ENCODE results near the gene PIGK. TPM values are rescaled to one million over a fixed set of nuclear protein-coding genes. Genes with fewer than 3 reads are reported as not detected.
A peak's percentile ranks its signal among the peaks of the same experiment; 100 is the strongest.

Gene PIGK
- total and polyA plus RNA-seq, 2 experiments from 2014 or later, result 60.0 to 79.2 TPM

DNA sequence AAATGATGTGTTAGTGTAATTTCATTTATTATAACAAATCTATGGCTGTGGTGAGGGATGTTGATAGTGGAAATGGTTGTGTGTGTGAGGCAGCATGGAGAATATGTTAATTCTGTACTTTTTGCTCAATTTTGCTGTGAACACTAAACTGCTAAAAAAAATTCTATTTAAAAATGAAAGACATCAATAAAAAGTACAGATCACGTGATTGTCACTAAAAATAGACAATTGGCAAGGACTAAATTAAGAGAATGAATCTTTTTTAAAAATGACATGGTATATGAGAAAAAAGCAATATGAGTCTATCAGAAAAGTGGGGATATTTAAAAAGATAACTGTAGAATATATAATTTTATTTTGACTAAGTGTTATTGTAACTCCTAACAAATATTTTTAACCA is 15.7 kb upstream of the PIGK start:
- Histone ChIP-seq H3K9ac (no peak overlapping the region), H3K4me1 (ENCODE audit: insufficient read depth) (no peaks in the 10 kb centered on the region), H3K4me3 (no peak overlapping the region), H3K9me2 (ENCODE audit: insufficient read depth) (no peaks in the 10 kb centered on the region; the same call in none of the 2 replicates), H3K9me3 (ENCODE audit: low read depth) (no peaks in the 10 kb centered on the region), H3K36me3 (ENCODE audit: low read depth) (no peaks in the 10 kb centered on the region), H3F3A (ENCODE audit: insufficient read depth) (no peaks in the 10 kb centered on the region), H3K79me2 (ENCODE audit: insufficient read depth) (no peaks in the 10 kb centered on the region), H3K4me2 (ENCODE audit: unreplicated experiment) (no peak overlapping the region), H4K20me1 (ENCODE audit: insufficient read depth) (no peaks in the 10 kb centered on the region), H3K27ac (no peak overlapping the region), H2AFZ (no peak overlapping the region), H3K27me3 (replicated peaks; ENCODE audit: insufficient read depth) (no peaks in the 10 kb centered on the region)
- 2 to 6% methylated on average over 1 of the region's 1 CpG for WGBS, 2 experiments (ENCODE audit: low coverage in 1 of 2, low lambda C conversion rate in 2 of 2, missing lambda C conversion rate in 2 of 2)
- in situ Hi-C loops (cut with MboI), result no loop called here
- no peak for DNase-seq
- no peak for TF ChIP-seq EZH2phosphoT487 (IDR thresholded peaks at IDR 0.05; ENCODE audit: insufficient read depth, low read depth)

DNA sequence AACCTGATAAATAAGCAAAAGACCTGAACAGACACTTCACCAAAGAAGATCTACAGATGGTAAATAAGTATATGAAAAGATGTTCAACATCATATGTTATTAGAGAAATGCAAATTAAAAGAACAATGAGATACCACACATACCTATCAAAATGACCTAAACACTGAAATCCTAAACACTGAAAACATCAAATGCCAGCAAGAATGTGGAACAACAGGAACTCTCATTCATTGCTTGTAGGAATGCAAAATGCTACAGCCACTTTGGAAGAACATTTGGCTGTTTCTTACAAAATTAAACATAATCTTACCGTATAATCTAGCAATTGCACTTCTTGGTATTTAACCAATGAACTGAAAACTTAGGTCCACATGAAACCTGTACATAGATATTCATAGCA is 14.9 kb upstream of the PIGK start:
- no peak for DNase-seq
- Histone ChIP-seq H3K27me3 (replicated peaks; ENCODE audit: insufficient read depth) (no peaks in the 10 kb centered on the region), H3K9ac (no peak overlapping the region), H3F3A (ENCODE audit: insufficient read depth) (no peaks in the 10 kb centered on the region), H3K36me3 (ENCODE audit: low read depth) (no peaks in the 10 kb centered on the region), H4K20me1 (ENCODE audit: insufficient read depth) (no peaks in the 10 kb centered on the region), H3K9me3 (ENCODE audit: low read depth) (no peaks in the 10 kb centered on the region), H3K9me2 (ENCODE audit: insufficient read depth) (no peaks in the 10 kb centered on the region; the same call in none of the 2 replicates), H2AFZ (no peak overlapping the region), H3K4me1 (ENCODE audit: insufficient read depth) (no peaks in the 10 kb centered on the region), H3K27ac (no peak overlapping the region), H3K4me3 (no peak overlapping the region), H3K4me2 (ENCODE audit: unreplicated experiment) (no peak overlapping the region), H3K79me2 (ENCODE audit: insufficient read depth) (no peaks in the 10 kb centered on the region)
- no peak for TF ChIP-seq EZH2 (IDR thresholded peaks at IDR 0.05; ENCODE audit: insufficient read depth, poor library complexity, severe bottlenecking)
- TF ChIP-seq EZH2phosphoT487 (IDR thresholded peaks at IDR 0.05; ENCODE audit: insufficient read depth, low read depth), result no peak
- in situ Hi-C loops (cut with MboI), result no loop called here
- WGBS, 2 experiments (ENCODE audit: low coverage in 1 of 2, low lambda C conversion rate in 2 of 2, missing lambda C conversion rate in 2 of 2), result 92 to 95% methylated on average over 1 of the region's 1 CpG

DNA sequence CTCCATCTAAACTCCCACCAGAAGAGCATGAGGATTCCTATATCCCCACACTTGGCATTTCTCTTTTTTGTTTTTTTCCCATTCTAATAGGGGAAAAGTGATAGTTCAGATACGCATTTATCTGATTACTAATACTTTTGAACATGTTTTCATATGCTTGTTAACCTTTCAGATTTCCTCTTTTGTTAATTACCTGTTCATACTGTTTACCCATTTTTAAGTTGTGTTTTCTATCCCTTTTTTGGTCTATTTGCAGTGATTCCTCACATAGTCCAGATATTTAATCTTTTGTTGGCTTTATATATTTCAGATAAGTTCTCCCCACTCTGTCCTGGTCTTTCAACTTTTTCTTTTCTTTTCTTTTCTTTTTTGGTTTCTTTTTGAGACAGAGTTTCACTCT is 13.6 kb upstream of the PIGK start:
- H3F3A ChIP-seq (ENCODE audit: insufficient read depth), result no peaks in the 10 kb centered on the region
- no peak for DNase-seq
- H3K9me2 ChIP-seq (ENCODE audit: insufficient read depth), result no peaks in the 10 kb centered on the region; the same call in none of the 2 replicates
- TF ChIP-seq EZH2phosphoT487 (IDR thresholded peaks at IDR 0.05; ENCODE audit: insufficient read depth, low read depth) (no peak), EZH2 (IDR thresholded peaks at IDR 0.05; ENCODE audit: insufficient read depth, poor library complexity, severe bottlenecking) (no peak)
- no peaks in the 10 kb centered on the region for H3K27me3 ChIP-seq (replicated peaks; ENCODE audit: insufficient read depth)
- no peak overlapping the region for H3K27ac ChIP-seq
- H3K79me2 ChIP-seq (ENCODE audit: insufficient read depth), result no peaks in the 10 kb centered on the region
- no peaks in the 10 kb centered on the region for H3K36me3 ChIP-seq (ENCODE audit: low read depth)
- H3K4me1 ChIP-seq (ENCODE audit: insufficient read depth), result no peaks in the 10 kb centered on the region
- no peak overlapping the region for H3K4me2 ChIP-seq (ENCODE audit: unreplicated experiment)
- H2AFZ ChIP-seq, result no peak overlapping the region
- no peak overlapping the region for H3K9ac ChIP-seq
- WGBS, 2 experiments (ENCODE audit: low coverage in 1 of 2, low lambda C conversion rate in 2 of 2, missing lambda C conversion rate in 2 of 2), result 100% methylated on average over 1 of the region's 1 CpG
- H3K9me3 ChIP-seq (ENCODE audit: low read depth), result no peaks in the 10 kb centered on the region
- no peak overlapping the region for H3K4me3 ChIP-seq
- in situ Hi-C loops (cut with MboI), result no loop called here
- H4K20me1 ChIP-seq (ENCODE audit: insufficient read depth), result no peaks in the 10 kb centered on the region

DNA sequence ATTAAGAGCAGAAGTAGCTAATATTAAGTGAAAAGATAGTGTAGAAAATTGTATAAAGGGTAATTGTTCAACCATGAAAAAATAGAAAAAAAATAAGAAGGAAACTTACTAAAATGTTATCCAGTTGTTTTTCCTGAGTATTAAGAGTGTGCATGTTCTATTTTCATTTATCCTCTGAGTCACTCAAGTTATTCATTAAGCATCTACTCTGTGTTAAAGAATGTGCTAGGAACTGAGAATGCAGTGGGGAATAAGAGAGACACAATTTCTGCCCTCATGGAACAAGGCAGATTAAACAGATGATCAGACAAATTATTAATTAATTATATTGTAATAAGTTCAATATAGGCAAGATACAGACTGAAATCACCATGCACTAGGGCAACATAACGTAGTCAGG is 10.8 kb upstream of the PIGK start:
- in situ Hi-C loops (cut with MboI), result no loop called here
- TF ChIP-seq EZH2 (IDR thresholded peaks at IDR 0.05; ENCODE audit: insufficient read depth, poor library complexity, severe bottlenecking), result no peak
- TF ChIP-seq EZH2phosphoT487 (IDR thresholded peaks at IDR 0.05; ENCODE audit: insufficient read depth, low read depth), result no peak
- no peak overlapping the region for H2AFZ ChIP-seq
- no peak overlapping the region for H3K9ac ChIP-seq
- no peaks in the 10 kb centered on the region for H3F3A ChIP-seq (ENCODE audit: insufficient read depth)
- WGBS, 2 experiments (ENCODE audit: low coverage in 1 of 2, low lambda C conversion rate in 2 of 2, missing lambda C conversion rate in 2 of 2), result 98 to 100% methylated on average over 1 of the region's 1 CpG
- no peak overlapping the region for H3K4me2 ChIP-seq (ENCODE audit: unreplicated experiment)
- no peaks in the 10 kb centered on the region for H3K9me3 ChIP-seq (ENCODE audit: low read depth)
- no peaks in the 10 kb centered on the region for H3K27me3 ChIP-seq (replicated peaks; ENCODE audit: insufficient read depth)
- no peaks in the 10 kb centered on the region for H4K20me1 ChIP-seq (ENCODE audit: insufficient read depth)
- H3K4me1 ChIP-seq (ENCODE audit: insufficient read depth), result no peaks in the 10 kb centered on the region
- no peak overlapping the region for H3K4me3 ChIP-seq
- no peaks in the 10 kb centered on the region; the same call in none of the 2 replicates for H3K9me2 ChIP-seq (ENCODE audit: insufficient read depth)
- H3K36me3 ChIP-seq (ENCODE audit: low read depth), result no peaks in the 10 kb centered on the region
- H3K27ac ChIP-seq, result no peak overlapping the region
- no peaks in the 10 kb centered on the region for H3K79me2 ChIP-seq (ENCODE audit: insufficient read depth)
- peak; percentile 27 for DNase-seq

DNA sequence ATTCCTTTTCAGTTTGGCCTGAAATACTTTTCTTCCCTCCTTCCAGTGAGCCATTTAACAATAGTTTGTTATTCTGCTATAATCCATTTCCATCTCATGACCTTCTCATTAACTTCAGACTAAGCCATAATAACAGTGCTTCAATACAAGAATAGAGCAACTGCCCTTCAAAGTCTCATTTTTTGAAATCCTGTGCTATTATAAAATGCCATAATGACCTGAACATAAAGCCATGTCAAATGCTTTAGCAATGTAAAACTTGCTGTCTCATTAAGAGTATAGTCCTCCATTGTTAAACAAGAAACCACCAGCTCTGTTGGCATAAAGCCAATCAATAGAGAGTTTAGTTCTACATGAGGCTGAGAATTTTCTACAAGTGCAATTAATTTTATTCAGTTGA is 9.6 kb upstream of the PIGK start:
- Histone ChIP-seq H3K9ac (no peak overlapping the region), H3K9me3 (ENCODE audit: low read depth) (no peaks in the 10 kb centered on the region), H3F3A (ENCODE audit: insufficient read depth) (no peaks in the 10 kb centered on the region), H3K27ac (no peak overlapping the region), H3K36me3 (ENCODE audit: low read depth) (no peaks in the 10 kb centered on the region), H3K27me3 (replicated peaks; ENCODE audit: insufficient read depth) (no peaks in the 10 kb centered on the region), H3K4me3 (no peak overlapping the region), H4K20me1 (ENCODE audit: insufficient read depth) (no peaks in the 10 kb centered on the region), H3K9me2 (ENCODE audit: insufficient read depth) (no peaks in the 10 kb centered on the region; the same call in 1 of the 2 replicates), H3K79me2 (ENCODE audit: insufficient read depth) (no peaks in the 10 kb centered on the region), H3K4me2 (ENCODE audit: unreplicated experiment) (no peak overlapping the region), H3K4me1 (ENCODE audit: insufficient read depth) (no peaks in the 10 kb centered on the region), H2AFZ (no peak overlapping the region)
- in situ Hi-C loops (cut with MboI), result no loop called here
- no peak for DNase-seq
- no peak for TF ChIP-seq EZH2 (IDR thresholded peaks at IDR 0.05; ENCODE audit: insufficient read depth, poor library complexity, severe bottlenecking)

Data from GM23248 (cell line).